Spleen (tissue), 7 donors: ENCODE results near the gene CCIN.
"Not testable (repeated sequence)": the region's sequence is repeated elsewhere in the genome, so short reads cannot be mapped to it uniquely, and the experiment has no call there.

ENCODE experiments used
- POLR2A ChIP-seq, 3 donors: fragments of 450-650 bp; IDR thresholded peaks; one replicate each; pipeline ENCODE4 v1.5.1; 2017; ENCODE audit warnings: antibody characterized with exemption in 3 of 3, mild to moderate bottlenecking in 1 of 3
- POLR2AphosphoS5 ChIP-seq, 3 donors: sonication (generic); formaldehyde crosslinking; IDR thresholded peaks; one replicate each; pipeline ENCODE4 v1.5.1; 2017; ENCODE audit warnings: antibody characterized with exemption in 3 of 3
- TF ChIP-seq, protein P1 (sequence below), 11 experiments: fragments of 200-600 bp in 7 of 11; fragments of 450-650 bp in 4 of 11; sonication (generic) in 4 of 11; IDR thresholded peaks in 8 of 11; conservative IDR thresholded peaks in 3 of 11; 1 replicate in 7 of 11; 2 replicates in 4 of 11; pipeline versions ENCODE4 v1.4.0 to v1.8.0; 2016 to 2021; ENCODE audit warnings: antibody characterized with exemption in 11 of 11, inconsistent platforms in 4 of 11, mild to moderate bottlenecking in 1 of 11
- donor health status: DM: no; HTN: no; CAD: no; lungs with moderate emphysema.
- donor health status: DM: no; HTN: no; CAD: no.
- donor health status: DM: no; HTN: no; CAD: no.

DNA sequence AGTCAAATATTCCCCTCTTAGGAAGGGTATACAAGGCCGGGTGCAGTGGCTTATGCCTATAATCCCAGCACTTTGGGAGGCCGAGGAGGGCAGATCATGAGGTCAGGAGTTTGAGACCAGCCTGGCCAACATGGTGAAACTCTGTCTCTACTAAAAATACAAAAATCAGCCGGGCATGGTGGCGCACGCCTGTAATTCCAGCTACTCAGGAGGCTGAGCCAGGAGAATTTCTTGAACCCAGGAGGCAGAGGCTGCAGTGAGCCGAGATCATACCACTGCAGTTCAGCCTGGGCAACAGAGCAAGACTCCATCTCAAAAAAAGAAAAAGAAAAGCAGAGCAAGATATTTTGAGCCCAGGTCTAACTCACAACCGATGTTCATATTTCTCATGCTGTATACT is 37.5 kb upstream of the CCIN start:
- TF ChIP-seq, protein P1, sequence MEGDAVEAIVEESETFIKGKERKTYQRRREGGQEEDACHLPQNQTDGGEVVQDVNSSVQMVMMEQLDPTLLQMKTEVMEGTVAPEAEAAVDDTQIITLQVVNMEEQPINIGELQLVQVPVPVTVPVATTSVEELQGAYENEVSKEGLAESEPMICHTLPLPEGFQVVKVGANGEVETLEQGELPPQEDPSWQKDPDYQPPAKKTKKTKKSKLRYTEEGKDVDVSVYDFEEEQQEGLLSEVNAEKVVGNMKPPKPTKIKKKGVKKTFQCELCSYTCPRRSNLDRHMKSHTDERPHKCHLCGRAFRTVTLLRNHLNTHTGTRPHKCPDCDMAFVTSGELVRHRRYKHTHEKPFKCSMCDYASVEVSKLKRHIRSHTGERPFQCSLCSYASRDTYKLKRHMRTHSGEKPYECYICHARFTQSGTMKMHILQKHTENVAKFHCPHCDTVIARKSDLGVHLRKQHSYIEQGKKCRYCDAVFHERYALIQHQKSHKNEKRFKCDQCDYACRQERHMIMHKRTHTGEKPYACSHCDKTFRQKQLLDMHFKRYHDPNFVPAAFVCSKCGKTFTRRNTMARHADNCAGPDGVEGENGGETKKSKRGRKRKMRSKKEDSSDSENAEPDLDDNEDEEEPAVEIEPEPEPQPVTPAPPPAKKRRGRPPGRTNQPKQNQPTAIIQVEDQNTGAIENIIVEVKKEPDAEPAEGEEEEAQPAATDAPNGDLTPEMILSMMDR (IDR thresholded peaks at IDR 0.05 in 8 of 11, conservative IDR thresholded peaks at IDR 0.05 in 3 of 11): not testable (repeated sequence)
- not testable (repeated sequence) for TF ChIP-seq POLR2A, POLR2AphosphoS5 (IDR thresholded peaks at IDR 0.05)
